ENCODE data around the gene DSE. TPM values are rescaled to one million over a fixed set of nuclear protein-coding genes. Genes with fewer than 3 reads are reported as not detected.

Gene DSE
- total RNA-seq, 1 experiment from 2014 or later: 38.5 TPM

DNA sequence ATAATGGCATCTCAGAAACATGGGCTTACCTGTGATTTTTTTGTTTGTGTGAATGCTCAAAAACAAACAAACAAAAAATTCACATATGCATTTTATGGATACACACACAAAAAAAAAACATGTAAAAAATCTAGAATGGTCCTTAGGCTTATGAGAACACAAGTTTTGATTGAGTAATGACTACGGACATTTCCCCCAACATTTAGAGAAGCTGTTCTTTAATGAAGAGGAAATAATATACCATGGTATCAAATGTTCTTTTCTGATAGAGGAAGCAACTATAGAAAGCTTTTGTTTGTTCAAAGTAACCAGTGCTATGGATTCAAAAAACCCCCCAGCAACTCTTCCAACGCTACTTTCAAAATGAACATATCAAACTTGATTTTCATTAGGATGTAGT, 81.8 kb downstream of the DSE start:
- DNase-seq (ENCODE audit: low read depth, low spot score) (no peak), ATAC-seq (no peak)
- H3K4me1 ChIP-seq (ENCODE audit: control insufficient read depth in 1 of 2, insufficient read depth in 2 of 2, low read length in 2 of 2): no peaks in the 10 kb centered on the region
- H3K27ac ChIP-seq (ENCODE audit: low read depth, low read length): no peak overlapping the region
- H4K20me1 ChIP-seq (ENCODE audit: insufficient read depth): no peaks in the 10 kb centered on the region
- RAD21 ChIA-PET (ENCODE audit: low non-redundant PET in 1 of 2, low total read pairs in 2 of 2, uncharacterized antibody in 2 of 2, unreplicated experiment in 2 of 2): no interaction called here
- no peaks in the 10 kb centered on the region for H3K9me2 ChIP-seq (ENCODE audit: insufficient read depth)
- POLR2A ChIA-PET: no interaction called here
- no peaks in the 10 kb centered on the region for H3K79me2 ChIP-seq (ENCODE audit: insufficient read depth, low read length)
- intact Hi-C loops (cut with micrococcal nuclease): no loop called here
- no peak overlapping the region for H3K4me3 ChIP-seq (replicated peaks in 1 of 2; ENCODE audit: low read depth in 1 of 2, low read length in 2 of 2)
- no peaks in the 10 kb centered on the region for H3K36me3 ChIP-seq (ENCODE audit: control insufficient read depth in 1 of 2, insufficient read depth in 2 of 2, low read length in 2 of 2)
- CTCF ChIA-PET: no interaction called here
- no peak for TF ChIP-seq FOSL1 (IDR thresholded peaks at IDR 0.05; ENCODE audit: low read depth)
- no peak for TF ChIP-seq EZH2phosphoT487 (IDR thresholded peaks at IDR 0.05; ENCODE audit: borderline replicate concordance)
- TF ChIP-seq, protein P1, sequence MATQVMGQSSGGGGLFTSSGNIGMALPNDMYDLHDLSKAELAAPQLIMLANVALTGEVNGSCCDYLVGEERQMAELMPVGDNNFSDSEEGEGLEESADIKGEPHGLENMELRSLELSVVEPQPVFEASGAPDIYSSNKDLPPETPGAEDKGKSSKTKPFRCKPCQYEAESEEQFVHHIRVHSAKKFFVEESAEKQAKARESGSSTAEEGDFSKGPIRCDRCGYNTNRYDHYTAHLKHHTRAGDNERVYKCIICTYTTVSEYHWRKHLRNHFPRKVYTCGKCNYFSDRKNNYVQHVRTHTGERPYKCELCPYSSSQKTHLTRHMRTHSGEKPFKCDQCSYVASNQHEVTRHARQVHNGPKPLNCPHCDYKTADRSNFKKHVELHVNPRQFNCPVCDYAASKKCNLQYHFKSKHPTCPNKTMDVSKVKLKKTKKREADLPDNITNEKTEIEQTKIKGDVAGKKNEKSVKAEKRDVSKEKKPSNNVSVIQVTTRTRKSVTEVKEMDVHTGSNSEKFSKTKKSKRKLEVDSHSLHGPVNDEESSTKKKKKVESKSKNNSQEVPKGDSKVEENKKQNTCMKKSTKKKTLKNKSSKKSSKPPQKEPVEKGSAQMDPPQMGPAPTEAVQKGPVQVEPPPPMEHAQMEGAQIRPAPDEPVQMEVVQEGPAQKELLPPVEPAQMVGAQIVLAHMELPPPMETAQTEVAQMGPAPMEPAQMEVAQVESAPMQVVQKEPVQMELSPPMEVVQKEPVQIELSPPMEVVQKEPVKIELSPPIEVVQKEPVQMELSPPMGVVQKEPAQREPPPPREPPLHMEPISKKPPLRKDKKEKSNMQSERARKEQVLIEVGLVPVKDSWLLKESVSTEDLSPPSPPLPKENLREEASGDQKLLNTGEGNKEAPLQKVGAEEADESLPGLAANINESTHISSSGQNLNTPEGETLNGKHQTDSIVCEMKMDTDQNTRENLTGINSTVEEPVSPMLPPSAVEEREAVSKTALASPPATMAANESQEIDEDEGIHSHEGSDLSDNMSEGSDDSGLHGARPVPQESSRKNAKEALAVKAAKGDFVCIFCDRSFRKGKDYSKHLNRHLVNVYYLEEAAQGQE (IDR thresholded peaks at IDR 0.05; ENCODE audit: low read depth): no peak
- TF ChIP-seq ELF1 (IDR thresholded peaks at IDR 0.05; ENCODE audit: borderline replicate concordance, low read depth): no peak
- no peak for TF ChIP-seq ZFX (IDR thresholded peaks at IDR 0.05)
- TF ChIP-seq CBX3 (IDR thresholded peaks at IDR 0.05; ENCODE audit: low read depth): no peak
- no peak for TF ChIP-seq CEBPB (IDR thresholded peaks at IDR 0.05; ENCODE audit: low read depth)
- TF ChIP-seq SIN3A (IDR thresholded peaks at IDR 0.05; ENCODE audit: low read depth): no peak
- no peak for TF ChIP-seq ZNF274 (IDR thresholded peaks at IDR 0.05; ENCODE audit: low read depth, low read length)
- TF ChIP-seq YY1 (IDR thresholded peaks at IDR 0.05; ENCODE audit: extremely low read depth, insufficient replicate concordance, low read depth, low read length): no peak
- no peak overlapping the region for H3K9ac ChIP-seq (ENCODE audit: low read length)
- no peak overlapping the region for H2AFZ ChIP-seq (ENCODE audit: low read depth, low read length, poor library complexity, severe bottlenecking)
- H3K9me3 ChIP-seq (ENCODE audit: control insufficient read depth in 1 of 2, insufficient read depth in 1 of 2, low read depth in 1 of 2, low read length in 2 of 2): no peaks in the 10 kb centered on the region
- no TSS peak for BruUV-seq (replicated peaks)
- no peaks in the 10 kb centered on the region for H3K27me3 ChIP-seq (ENCODE audit: insufficient read depth, low read length)
- H3K4me2 ChIP-seq (ENCODE audit: low read length): no peak overlapping the region
